Activated CD4-positive, alpha-beta T cell treated with anti-CD3 and anti-CD28 coated beads for 1 hour (primary cell): Measurements from ENCODE around the gene SMPD3.

Experiments
- DNase-seq: peaks from one replicate; pipeline ENCODE4 v3.0.0-alpha.2; 2020

The SMPD3 gene

DNA sequence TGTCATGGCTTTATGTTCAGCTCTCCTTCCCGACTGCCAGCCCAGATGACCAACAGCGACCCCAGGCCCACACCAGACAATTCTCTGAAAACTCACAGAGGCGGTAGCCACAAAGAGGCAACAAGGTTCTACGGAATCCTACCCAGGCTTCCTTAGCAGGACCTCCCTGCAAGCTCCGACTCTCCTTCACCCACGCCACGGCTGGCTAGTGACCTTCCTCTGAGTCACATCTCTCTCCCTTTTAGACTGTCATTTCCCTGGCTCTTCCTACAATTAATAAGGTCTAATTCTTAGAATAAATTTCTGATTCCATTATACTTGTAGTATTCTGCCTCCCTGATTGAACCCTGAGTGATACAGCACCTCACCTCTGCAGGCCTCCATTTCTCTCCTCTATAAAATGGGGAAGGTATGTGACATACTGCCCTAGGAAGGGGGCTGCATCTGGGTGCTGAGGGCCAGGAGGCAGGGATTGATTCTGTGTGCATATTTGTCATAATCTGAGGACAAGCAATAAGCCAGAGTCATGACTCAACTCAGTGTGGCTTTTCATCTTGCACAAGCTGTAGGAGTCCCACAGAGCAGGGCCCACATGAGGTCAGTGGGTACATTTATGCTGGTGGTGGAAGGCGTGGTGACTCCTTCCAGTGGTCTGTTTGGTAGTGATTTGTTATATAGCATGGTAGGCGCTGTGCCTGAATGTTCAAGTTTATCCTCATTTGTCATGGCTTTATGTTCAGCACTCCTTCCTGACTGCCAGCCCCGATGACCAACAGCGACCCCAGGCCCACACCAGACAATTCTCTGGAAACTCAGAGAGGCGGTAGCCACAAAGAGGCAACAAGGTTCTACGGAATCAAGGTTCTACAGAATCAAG is 46.2 kb downstream of the SMPD3 start:
- no peak for DNase-seq

DNA sequence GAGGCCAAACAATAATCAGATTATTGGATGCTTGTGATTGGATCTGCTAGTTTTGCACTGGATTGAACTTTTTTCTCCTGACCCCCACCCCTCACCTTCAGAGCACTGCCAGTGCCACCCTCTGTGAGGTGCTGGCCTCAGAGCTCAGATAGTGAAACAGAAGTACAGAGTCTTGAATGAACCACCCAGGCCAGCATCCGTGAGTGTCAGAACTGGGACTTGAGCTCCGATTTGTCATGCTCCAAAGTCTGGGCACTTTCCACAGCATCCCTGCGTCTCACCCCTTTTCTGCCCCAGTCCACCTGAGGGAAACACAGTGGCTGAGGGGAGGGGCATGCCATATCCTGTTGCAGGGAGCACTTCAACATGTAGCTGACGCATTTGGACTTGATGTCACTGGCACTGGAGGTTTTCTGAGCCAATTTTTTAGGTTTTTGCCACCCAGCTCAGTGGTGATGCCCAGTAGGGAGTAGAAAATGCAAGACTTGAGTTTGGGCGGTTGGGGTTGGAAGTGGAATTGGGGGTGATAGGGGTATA is 47.3 kb downstream of the SMPD3 start:
- DNase-seq = no peak

DNA sequence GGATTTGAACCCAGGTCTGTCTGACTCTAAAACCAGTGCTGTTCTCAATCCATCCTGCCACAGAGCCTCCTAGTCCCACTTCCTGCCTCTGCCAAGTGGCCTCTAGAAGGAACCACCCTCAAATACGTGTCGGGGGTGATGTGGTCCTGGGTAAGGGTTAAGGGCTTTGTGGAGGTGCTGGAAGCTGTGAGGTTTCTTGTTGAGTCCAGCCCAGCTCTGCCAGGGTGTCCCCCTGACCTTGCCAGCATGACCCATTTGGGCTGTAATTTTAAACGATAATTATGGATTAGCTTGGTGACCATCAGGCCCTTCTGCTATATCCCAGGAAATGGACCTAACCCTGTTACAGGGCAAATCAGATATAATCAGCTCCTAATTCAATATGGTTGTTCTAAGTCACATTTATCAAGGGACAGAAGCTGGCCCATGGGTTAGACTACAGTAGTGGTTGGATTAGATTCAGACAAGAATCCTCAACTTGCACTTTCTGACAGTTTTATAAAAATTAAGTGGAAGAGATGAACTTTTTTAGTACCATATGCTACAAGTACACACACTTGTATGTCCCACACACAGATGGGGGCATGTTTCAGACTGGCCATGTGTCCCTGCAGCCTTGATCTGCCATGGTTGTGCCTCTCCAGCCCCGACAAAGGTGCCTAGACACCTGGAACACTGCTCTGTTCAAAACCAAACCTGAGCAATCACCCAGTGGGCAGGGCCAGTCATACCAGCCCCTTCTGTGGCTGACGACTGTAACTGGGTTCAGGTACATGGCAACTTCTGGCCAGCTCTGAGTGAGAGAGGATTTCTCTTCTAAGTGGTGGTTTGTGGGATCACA is 48.0 kb downstream of the SMPD3 start:
- DNase-seq = no peak

DNA sequence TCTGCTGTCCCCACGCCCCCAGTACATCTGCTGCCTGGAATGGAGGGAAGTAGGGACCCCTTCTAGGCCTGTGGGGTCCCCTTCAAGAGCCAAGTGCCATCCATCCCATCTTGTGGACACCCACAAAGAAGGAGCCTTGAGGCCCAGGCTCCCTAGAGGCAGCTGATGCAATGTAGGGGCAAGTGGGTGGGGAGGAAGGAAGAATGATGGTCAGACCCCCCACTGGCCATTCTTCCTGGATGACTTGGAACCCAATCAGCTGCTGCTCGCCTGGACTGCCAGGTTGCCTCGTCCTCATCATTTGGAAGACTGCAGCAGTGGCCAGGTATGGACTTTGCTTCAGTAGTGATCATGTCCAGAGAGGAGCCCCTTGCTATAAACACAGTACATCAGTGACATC is 48.9 kb downstream of the SMPD3 start:
- no peak for DNase-seq

DNA sequence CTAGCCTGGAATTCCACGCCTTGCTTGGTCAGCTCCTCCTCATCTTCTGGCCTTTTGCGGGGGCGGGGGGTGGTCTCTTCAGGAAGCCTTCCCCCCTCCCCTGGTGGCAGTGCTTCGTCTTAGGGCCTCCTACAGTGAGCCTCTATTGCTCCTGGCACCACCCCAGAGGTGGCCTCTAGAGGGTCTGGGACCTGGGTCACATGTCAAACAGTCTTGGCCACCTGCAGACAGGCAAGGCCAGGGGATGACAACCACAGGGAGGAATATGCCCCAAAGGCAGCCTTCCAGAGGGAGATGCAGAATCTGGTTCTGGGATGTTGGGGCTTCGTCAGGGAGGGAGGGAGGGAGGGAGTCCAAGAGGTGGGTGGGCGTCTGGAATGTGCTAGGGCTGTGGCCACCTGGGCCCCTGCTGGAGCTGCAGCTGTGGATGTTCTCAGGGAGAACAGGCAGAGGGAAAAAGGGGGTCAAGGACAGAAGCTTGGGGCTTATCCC is 50.6 kb downstream of the SMPD3 start:
- DNase-seq = no peak

DNA sequence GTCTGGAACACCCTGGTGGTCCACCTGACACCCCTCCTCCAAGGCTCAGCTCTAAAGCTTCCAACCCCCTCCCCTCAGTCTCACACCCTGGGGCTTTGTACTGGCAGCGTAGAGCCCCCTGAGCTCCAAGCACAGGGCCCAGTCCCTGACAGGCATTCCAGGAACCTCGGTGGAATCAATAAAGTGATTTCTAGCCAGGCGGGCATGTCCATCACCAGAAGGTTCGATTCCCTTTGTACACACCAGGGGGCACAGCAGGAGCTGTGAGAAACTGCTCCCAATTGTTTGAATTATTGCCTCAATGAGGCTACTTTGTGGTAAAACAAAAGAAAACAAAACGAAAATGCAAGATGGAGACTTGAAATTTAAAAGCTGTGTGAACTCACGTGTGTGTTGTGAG is 51.8 kb downstream of the SMPD3 start:
- peak; percentile 39 for DNase-seq

DNA sequence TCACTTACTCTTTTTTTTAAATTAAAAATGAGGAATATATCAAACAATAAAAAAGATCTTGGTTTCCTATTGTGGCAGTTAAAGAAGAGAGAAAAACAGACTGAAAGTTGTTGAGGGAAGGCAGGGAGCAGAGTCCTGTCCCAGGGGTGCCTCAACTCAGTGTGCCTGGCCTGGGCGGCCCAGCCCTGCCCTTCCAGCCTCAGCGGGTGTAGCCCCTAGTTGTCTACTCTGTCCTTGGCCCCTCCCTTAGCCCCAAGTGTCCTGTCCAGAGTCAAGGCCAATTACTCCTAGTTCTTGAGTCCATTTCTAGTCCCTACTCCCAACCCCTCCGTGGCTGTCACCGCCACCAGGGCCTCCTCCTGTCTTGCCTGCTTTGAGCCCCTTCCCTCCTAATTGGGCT is 52.5 kb downstream of the SMPD3 start:
- no peak for DNase-seq

DNA sequence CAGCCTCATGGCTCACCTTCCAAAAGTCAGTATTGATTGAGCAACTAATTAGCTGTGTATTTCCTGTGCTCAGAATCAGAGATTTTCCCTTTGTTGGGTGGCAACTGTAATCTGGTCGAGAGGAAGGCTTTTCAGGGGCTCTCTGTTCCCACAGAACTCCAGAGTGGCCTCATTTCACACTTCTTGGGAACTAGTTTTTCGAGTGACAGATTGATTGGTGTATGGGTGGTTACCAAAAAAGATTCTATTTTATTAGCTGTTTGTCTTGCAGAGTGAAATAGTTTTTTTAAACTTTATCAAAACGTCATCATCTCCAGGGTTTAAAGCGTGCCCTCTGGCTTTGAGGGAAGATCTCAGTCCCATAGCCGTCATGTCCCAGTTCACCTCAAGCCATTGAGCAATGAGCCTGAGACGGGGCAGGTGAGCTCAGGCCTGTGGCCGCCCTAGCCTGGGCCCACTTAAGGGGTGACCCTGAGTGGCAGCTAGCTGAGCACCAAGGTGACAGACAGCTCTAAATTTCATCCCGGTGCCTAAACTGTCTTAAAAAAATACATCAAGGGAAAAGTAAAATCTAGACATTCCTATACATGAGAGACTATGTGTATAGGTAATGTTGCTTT is 53.0 kb downstream of the SMPD3 start:
- DNase-seq = no peak

DNA sequence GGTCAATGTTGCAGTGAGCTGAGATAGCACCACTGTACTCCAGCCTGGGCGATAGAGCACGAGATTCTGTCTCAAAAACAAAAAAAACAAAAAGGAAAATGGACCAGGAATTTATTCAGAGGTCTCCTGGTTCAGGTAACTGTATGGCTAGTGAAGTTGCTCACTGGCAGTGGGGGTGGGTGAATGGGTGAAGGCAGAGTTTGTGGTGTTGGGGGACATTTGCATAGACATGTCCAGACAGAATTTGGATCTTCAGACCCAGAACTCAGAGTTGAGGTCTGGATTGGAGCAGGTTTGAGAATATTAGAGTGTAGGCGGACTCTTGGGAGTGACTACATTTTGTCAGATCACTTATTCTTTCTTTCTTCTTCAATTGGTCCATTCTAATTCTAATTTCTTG is 55.0 kb downstream of the SMPD3 start:
- DNase-seq = no peak

DNA sequence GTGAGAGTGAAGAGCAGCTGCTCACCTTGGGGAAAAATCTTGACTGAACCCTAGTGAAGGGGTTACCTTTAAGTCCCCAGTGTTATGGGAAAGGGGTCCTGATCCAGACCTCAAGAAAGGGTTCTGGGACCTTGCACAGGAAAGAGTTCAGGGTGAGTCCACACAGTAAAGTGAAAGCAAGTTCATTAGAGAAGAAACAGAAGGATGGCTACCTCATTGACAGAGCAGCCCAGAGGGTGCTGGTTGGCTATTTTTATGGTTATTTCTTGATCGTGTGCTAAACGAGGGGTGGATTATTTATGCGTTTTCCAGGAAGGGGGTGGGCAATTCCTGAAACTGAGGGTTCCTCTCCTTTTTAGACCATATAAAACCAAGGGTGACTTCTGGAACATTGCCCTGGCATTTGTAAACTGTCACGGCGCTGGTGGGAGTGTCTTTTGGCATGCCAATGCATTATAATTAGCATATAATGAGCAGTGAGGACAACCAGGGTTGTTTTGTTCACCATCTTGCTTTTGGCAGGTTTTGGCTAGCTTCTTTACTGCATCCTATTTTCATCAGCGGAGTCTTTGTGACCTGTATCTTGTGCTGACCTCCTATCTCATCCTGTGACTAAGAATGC is 58.4 kb downstream of the SMPD3 start:
- DNase-seq = no peak

DNA sequence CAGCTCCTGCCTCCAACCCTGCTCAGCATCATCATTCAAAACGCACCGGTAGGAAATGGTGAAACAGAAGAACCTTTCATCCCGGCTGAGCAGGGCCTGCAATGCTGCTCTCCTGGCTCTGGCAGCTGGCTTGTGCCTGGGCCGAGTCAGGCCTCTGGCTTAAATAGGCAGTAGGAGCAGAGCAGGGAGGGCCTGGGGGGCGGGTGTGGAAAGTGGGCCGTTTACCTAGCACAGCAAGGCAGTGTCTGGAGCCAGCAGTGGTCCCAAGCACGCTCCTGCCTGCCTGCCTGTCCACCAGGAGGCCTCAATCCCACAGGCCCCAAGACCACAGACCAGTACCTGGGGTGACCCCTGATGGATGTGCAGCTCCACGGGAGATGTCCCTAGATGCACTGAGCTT is 59.3 kb downstream of the SMPD3 start:
- no peak for DNase-seq

DNA sequence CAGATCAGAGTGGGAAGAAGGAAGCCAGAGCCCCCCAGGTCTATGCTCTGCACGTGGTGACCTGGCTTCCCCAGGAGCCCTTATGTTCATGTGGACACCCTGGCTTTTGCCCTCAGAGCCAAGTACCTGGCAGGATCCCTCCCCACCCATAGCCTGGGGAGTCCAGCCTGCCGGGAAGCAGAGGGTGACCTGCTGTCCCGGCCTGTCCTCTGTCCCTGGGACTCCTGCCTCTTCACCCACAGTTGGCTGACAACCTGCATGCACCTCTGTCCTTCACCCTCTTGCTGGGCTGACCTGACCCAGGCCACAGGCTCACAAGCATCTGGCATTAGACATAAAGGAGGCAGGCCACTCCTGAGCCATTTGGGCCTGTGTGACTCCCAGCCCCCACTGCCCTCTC is 60.2 kb downstream of the SMPD3 start:
- DNase-seq = no peak

DNA sequence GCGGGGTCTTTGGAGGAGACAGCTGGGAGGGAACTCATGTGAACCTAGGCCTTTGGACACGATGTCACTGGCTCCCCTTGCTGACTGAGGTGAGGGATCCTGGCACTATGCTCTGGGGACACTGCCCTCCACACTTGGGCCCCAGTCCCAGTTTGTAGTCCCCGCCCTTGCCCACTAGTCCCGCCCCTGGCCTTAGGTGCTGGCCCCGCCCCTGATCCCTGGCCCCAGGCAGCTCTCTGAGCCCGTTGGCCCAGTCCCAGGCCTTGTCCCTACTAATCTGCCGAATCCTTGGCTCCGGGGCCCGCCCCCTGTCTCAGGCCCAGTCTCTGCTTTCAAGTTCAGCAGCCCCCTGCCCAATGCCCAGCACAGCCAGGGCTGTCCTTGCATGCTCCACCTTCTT is 61.0 kb downstream of the SMPD3 start:
- DNase-seq = no peak

DNA sequence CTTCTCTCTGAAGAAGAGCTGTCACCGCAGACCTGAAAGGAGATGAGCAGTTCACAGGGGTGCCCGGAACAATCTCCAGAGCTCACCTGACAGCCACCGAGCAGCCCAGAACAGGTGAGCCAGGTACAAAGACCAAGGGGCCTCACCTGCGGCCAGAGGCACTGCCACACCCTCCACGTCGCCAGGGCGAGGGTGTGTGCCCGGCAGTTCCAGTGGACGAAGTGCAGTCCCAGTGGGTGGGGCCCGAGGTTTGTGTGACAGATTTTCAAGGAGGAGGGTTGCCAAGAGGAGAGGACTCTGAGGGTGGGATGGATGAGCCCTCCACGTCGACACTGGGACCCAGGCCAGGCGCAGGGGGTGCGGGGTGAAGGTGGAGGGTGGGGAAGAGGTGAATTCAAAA is 61.7 kb downstream of the SMPD3 start:
- DNase-seq = no peak

DNA sequence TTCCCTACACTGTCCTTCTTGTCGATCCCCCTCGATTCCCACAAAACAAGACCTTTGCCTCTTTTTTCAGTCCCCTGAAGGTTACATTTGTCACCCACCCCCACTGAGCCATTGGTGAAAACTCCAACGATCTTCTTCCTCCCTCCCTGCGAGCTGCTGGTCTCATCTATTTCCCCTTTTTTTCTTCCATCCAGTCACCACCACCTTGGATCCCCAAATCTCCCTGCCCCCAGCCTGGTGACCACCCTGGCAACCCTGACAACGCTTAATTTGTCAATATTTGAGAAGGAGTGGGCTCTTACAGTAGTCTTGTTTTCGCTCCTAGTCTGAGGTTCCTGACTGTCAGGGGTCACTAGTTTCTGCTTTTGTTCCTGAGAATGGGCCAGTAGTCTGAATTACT is 62.9 kb downstream of the SMPD3 start:
- no peak for DNase-seq

DNA sequence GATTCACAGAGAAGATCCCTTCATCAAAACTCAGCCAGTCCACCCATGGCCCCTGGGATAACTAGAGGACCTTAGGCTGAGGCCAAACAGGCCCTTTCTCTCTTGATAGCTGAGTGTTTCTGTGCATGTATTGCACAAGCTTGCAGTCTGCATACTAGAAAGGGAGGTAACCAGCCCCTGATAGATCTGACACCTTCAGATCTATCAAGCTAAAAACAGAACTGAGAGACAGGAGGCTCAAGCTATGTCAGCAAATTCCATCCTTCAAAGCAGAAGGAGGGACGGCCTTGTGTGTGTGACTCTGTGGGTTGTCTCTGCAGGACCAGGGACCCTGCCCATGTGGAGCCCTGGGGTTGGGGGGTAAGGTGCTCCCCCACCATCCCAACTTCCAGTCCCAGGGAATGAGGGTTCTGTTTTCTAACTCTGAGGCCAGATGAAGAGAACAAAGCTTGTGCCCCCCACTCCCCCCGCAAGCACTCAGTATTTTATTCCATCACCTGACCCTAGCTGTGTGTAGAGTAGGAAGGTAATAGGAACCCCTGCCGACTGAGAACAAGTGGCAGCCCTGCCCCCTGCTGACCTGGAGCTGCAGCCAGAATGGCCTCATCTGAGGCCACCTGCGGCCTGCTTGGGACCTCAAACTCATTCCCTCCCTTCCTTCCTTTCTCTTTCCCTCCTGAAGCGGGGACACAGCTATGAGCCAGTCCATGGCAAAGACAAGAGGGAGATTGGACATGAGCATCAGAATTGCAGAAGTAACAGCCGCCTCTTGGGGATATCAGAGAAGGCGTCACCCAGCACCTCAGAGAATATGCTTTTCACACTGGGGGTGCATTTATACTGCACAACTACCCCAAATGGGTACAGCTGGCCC is 63.8 kb downstream of the SMPD3 start:
- no peak for DNase-seq

DNA sequence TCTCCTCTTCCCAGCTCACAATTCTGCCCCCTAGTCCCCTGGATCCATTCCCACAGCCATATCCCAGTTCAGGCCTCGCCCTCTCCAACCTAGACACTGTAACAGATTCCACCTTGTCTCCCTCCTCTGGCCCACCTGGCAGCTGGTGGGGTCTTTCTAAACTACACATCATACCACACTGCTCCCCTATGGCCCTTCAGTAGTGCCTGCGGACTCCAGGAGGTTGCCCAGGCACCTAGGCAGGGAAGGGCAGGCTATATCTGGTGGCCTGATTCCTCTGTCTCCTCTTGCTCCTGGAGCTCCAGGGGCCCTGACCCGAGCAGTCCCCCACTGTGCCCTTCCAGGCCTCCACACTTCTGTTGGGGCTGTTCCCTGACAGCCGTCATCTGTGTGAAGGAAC is 64.5 kb downstream of the SMPD3 start:
- no peak for DNase-seq

DNA sequence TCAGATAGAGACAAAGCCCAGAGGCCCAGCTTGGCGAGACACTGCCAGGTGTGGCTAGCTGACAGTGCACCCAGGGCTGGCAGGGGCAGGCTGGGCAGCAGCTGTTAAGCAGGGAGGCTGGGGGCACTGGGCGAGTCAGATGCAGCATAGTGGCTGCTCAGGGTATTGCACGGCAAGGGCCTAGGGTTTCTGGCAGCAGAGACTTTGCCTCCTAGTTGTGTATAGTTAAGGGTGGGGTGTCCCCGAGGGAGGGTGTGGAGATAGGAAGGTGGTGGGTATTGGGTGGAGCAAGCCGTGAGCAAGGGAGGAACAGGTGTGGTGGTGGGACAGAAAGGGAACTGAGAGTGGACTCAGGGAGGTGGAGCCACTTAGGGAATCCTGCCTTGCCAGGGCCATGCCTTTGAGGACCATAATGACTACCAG is 66.0 kb downstream of the SMPD3 start:
- no peak for DNase-seq

DNA sequence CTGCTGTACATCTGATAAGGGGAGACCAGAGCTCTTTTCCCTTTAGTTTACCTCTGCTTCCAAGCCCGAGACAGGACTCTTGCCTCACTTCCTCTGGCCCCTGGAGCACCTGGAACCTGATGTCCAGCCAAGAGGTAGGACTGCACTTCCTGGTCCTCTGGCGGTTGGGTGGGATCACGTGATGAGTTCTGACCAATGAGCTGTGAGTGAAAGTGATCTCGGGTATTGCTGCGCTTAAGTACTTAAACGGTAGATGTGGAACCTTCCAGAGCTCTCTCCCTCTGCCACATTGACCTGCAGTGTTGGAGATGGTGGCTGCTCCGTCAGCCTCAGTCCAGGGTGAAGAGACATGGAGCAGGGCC is 67.0 kb downstream of the SMPD3 start:
- DNase-seq = no peak

DNA sequence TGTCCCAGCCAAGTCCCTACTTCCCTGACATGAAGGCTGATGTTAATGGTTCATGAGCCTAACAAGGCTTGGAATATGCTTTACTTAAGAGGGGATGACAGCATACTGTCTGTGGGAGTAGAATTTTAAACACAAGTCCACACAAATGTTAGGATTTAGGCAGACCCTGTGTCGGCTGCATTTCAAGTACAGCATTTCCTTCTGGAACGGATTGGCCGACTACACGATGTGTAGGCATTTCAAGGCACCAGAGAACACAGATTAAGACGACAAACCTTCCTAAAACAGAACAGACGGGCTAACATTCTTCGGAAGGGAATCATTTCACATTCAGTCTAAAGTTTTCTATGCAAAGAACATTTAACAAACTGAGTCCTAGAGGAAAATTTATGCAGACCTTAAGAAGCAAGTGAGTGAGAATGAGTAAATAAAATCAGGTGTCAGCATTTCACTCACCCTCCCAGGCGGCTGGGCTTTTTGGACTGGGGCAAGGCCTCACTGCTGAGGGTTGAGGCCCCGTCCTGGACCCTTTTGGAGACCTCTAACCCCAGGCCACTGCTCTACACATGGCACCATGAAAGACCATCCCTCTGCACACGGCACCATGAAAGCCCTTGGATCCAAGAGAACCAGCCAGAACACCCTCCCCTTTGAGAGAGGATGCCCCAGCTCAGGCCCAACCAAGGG is 67.5 kb downstream of the SMPD3 start:
- no peak for DNase-seq

DNA sequence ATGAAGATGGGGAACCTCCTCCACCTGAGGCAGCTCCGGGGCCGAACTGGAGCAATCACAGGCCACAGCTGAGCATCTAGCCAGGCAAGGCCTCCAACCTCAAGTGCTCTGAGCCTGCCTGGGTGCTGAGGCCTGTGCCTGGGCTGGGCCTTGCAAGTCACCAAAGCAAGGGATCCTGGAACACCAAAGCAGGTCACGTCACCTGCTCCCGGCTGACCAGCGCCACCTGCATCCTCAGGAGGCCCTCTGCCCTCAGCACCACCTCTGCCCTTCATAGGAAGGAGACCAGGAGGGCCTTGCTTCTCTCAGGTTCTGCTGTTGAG is 68.0 kb downstream of the SMPD3 start:
- no peak for DNase-seq
